HCT116 (cell line): ENCODE data around the gene SEC24C. TPM values are rescaled to one million over a fixed set of nuclear protein-coding genes. Genes with fewer than 3 reads are reported as not detected.
A peak's percentile ranks its signal among the peaks of the same experiment; 100 is the strongest.
"Not testable (repeated sequence)": the region's sequence is repeated elsewhere in the genome, so short reads cannot be mapped to it uniquely, and the experiment has no call there.

Source experiments
- ATAC-seq: fragments of 200-7000 bp; cut with Tn5 transposase; 2 replicates; pipeline ENCODE4 v1.9.1; 2020; ENCODE audit warnings: mild to moderate bottlenecking, moderate library complexity
- BruUV-seq: library from RNA; stranded (reverse); fragments of 400-500 nt; replicated peaks from 2 replicates; lab custom pipeline; 2021; lab: Mats Ljungman, UMichigan
- CTCF ChIA-PET: fragments of 300-600 bp; sonication (Branson Sonifier 250); formaldehyde crosslinking; loops from one replicate; lab custom pipeline; 2021; ENCODE audit warnings: antibody characterized with exemption; lab: Charles Lee
- POLR2A ChIA-PET: fragments of 300-600, 350-600 bp; sonication (Branson Sonifier 250); formaldehyde crosslinking; loops from one replicate; lab custom pipeline; 2021; ENCODE audit warnings: antibody characterized with exemption; lab: Charles Lee
- RAD21 ChIA-PET, 2 experiments: fragments of 300-600 bp; sonication (Branson Sonifier 250); formaldehyde crosslinking; loops; one replicate each; lab custom pipeline; 2023; ENCODE audit warnings: low total read pairs in 2 of 2; ENCODE audit not compliant: uncharacterized antibody in 2 of 2, unreplicated experiment in 2 of 2, low non-redundant PET in 1 of 2; lab: Charles Lee
- DNase-seq: peaks from one replicate; pipeline ENCODE4 v3.0.0-alpha.2; 2010; ENCODE audit warnings: low read depth, low spot score
- H2AFZ ChIP-seq: fragments of 200-600 bp; shearing (Covaris generic), sonication (generic); 2 replicates; pipeline ENCODE4 v1.6.1; 2017; ENCODE audit warnings: low read depth, mixed run types, mixed read lengths, antibody characterized with exemption, low read length; ENCODE audit not compliant: poor library complexity, severe bottlenecking
- H3K27ac ChIP-seq: 2 replicates; pipeline ENCODE4 v1.5.1; 2012; ENCODE audit warnings: low read depth, low read length
- H3K27me3 ChIP-seq: fragments of 200-600 bp; sonication (generic); 2 replicates; pipeline ENCODE4 v1.6.1; 2016; ENCODE audit warnings: mixed run types, low read length, mixed read lengths; ENCODE audit not compliant: insufficient read depth
- H3K36me3 ChIP-seq, 2 experiments: fragments of 200-500 bp in 1 of 2; fragments of 200-600 bp in 1 of 2; sonication (Bioruptor generic) in 1 of 2; sonication (generic) in 1 of 2; 2 replicates each; pipeline versions ENCODE4 v1.5.1 to v1.6.1; 2014 to 2016; ENCODE audit warnings: low read length in 2 of 2, inconsistent platforms in 1 of 2, mixed read lengths in 1 of 2, mixed run types in 1 of 2; ENCODE audit not compliant: insufficient read depth in 2 of 2, control insufficient read depth in 1 of 2
- H3K4me1 ChIP-seq, 2 experiments: fragments of 200-600 bp in 1 of 2; sonication (generic) in 1 of 2; 2 replicates each; pipeline versions ENCODE4 v1.5.1 to v1.6.1; 2012 to 2017; ENCODE audit warnings: low read length in 2 of 2, inconsistent platforms in 1 of 2, mild to moderate bottlenecking in 1 of 2, mixed read lengths in 1 of 2, mixed run types in 1 of 2, moderate library complexity in 1 of 2; ENCODE audit not compliant: insufficient read depth in 2 of 2, control insufficient read depth in 1 of 2
- H3K4me2 ChIP-seq: fragments of 200-600 bp; sonication (generic); 2 replicates; pipeline ENCODE4 v1.6.1; 2017; ENCODE audit warnings: mixed run types, low read length, mixed read lengths
- H3K4me3 ChIP-seq, 2 experiments: fragments of 200-600 bp in 1 of 2; sonication (generic) in 1 of 2; replicated peaks in 1 of 2; 2 replicates each; pipeline ENCODE4 v1.5.1; 2011 to 2016; ENCODE audit warnings: low read length in 2 of 2, control low read depth in 1 of 2, low read depth in 1 of 2, mild to moderate bottlenecking in 1 of 2, mixed read lengths in 1 of 2, mixed run types in 1 of 2
- H3K79me2 ChIP-seq: fragments of 200-600 bp; sonication (generic); 2 replicates; pipeline ENCODE4 v1.6.1; 2017; ENCODE audit warnings: mild to moderate bottlenecking, mixed run types, low read length, moderate library complexity, mixed read lengths; ENCODE audit not compliant: insufficient read depth
- H3K9ac ChIP-seq: fragments of 200-600 bp; sonication (generic); 2 replicates; pipeline ENCODE4 v1.6.1; 2016; ENCODE audit warnings: low read length, mixed read lengths
- H3K9me2 ChIP-seq: fragments of 200-600 bp; sonication (generic), shearing (Covaris generic); 2 replicates; pipeline ENCODE4 v1.6.1; 2017; ENCODE audit warnings: mixed run types, mild to moderate bottlenecking, moderate library complexity; ENCODE audit not compliant: insufficient read depth
- H3K9me3 ChIP-seq, 2 experiments: fragments of 200-500 bp in 1 of 2; fragments of 200-600 bp in 1 of 2; sonication (Bioruptor generic) in 1 of 2; sonication (generic) in 1 of 2; 2 replicates each; pipeline ENCODE4 v1.6.1; 2014 to 2017; ENCODE audit warnings: low read length in 2 of 2, mixed read lengths in 2 of 2, inconsistent platforms in 1 of 2, low read depth in 1 of 2, mild to moderate bottlenecking in 1 of 2, mixed run types in 1 of 2, moderate library complexity in 1 of 2; ENCODE audit not compliant: control insufficient read depth in 1 of 2, insufficient read depth in 1 of 2
- H4K20me1 ChIP-seq: fragments of 200-600 bp; sonication (generic), shearing (Covaris generic); 2 replicates; pipeline ENCODE4 v1.6.1; 2017; ENCODE audit warnings: mixed run types, mild to moderate bottlenecking, moderate library complexity; ENCODE audit not compliant: insufficient read depth
- intact Hi-C: fragments of 100-400 bp; cut with micrococcal nuclease; formaldehyde crosslinking; loops from 2 replicates; pipeline ENCODE4 v1.10.0; 2022
- total RNA-seq: library from RNA; stranded (reverse); gene quantifications from one replicate; pipeline ENCODE4 v1.2.1, GENCODE V29; 2021; ENCODE audit not compliant: unreplicated experiment

The SEC24C gene
- total RNA-seq, 1 experiment from 2014 or later, result 60.9 TPM

DNA sequence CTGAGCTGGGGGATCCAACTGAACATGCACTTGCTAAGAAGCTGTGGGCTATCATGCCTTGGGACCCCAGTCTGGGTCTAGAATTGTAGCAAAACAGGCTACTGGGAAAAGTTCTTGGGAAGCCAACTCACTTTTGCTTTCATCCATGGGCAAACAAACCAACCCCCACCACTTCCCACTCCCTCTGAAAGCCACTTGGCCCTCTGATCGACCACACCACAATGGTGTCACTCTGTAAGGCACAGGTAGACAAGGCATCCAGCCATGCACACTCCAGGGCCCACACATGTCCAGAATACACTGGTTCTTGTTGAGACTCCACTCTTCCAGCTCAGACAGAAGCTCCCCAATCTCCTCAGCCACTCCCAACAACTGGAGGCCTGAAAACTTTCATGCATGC lies 36.0 kb upstream of the SEC24C start:
- POLR2A ChIA-PET, ATAC-seq, RAD21 ChIA-PET: not testable (repeated sequence)

DNA sequence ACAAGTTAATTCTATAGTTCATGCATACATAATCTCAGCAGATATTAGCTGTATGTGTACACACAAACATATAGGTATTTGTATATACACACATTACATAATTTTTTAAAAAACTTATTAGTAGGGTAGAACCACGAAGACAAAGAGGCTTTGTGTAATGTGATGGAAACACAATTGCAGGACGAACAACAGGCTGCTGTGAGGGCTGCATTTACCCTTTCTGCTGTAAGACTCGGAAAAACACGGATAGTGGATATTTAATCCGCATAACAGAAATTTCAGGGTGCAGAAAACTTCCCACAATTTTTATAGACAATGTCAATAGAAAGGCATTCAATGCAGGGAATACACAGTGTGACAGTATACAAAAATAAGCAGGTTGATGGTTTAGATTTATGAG lies 32.5 kb upstream of the SEC24C start:
- H3K4me3 ChIP-seq, intact Hi-C loops, BruUV-seq: not testable (repeated sequence)

More for the DNA sequence above, 36.0 kb upstream of the SEC24C start:
- H3K9me2 ChIP-seq, H3K9me3 ChIP-seq, H3K4me1 ChIP-seq, BruUV-seq, H3K9ac ChIP-seq, H2AFZ ChIP-seq, H3K79me2 ChIP-seq, H4K20me1 ChIP-seq, H3K27ac ChIP-seq, DNase-seq, intact Hi-C loops, CTCF ChIA-PET, H3K4me2 ChIP-seq, H3K27me3 ChIP-seq, H3K36me3 ChIP-seq, H3K4me3 ChIP-seq: not testable (repeated sequence)

DNA sequence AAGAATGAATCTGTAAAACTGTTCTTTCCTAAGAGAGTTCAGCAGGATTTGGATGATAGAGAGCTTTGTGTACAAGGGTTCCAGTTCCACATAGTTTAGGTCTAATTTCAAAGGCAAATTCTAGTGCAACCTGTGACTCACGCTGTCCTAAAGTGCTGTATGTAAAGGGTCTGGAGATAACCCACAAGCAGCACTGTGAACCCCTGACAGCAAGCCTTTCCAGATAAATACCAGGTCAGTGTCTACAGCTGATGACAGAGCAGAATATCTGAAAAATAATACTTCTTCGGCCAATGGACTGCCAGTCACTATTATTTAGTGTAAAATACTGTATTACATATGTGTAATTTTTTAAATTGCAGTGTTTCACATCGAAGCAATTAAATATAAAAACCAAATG lies 30.3 kb upstream of the SEC24C start:
- H3K9ac ChIP-seq, H3K27me3 ChIP-seq, H3K4me3 ChIP-seq, H2AFZ ChIP-seq, H3K4me2 ChIP-seq, H3K4me1 ChIP-seq, intact Hi-C loops, RAD21 ChIA-PET, H3K9me2 ChIP-seq, H3K79me2 ChIP-seq, CTCF ChIA-PET, ATAC-seq, DNase-seq, H4K20me1 ChIP-seq, H3K9me3 ChIP-seq, H3K27ac ChIP-seq, POLR2A ChIA-PET: not testable (repeated sequence)
- BruUV-seq, result TSS peak; percentile 3
- peaks cover 14 to 26% of the 10 kb centered on the region in 2 experiments for H3K36me3 ChIP-seq

More for the DNA sequence above, 32.5 kb upstream of the SEC24C start:
- H3K4me2 ChIP-seq, H3K4me1 ChIP-seq, H3K27me3 ChIP-seq, RAD21 ChIA-PET, CTCF ChIA-PET, H3K27ac ChIP-seq, POLR2A ChIA-PET, H3K9me3 ChIP-seq, H3K9ac ChIP-seq, ATAC-seq, H4K20me1 ChIP-seq, H2AFZ ChIP-seq, H3K79me2 ChIP-seq, H3K36me3 ChIP-seq, H3K9me2 ChIP-seq, DNase-seq: not testable (repeated sequence)

DNA sequence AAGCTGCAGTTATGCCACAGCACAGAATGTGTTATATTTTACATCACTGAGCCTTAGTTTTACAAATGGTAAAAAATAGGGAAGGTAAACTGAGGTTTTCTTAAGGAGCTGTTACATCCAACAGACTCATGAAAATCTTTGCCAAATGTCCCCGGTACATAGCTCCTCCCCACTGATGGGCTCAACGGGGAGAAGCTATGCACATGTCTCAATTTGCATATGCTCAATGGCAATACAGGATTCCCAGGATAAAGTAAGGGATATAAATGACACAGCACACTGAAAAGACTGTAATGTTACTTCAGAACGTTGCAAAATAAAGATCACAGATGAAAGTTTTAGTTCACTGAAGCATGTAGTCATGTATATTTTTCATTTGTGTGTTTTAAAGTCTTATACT lies 29.7 kb upstream of the SEC24C start:
- intact Hi-C loops, H2AFZ ChIP-seq, H3K9ac ChIP-seq, BruUV-seq, H3K27me3 ChIP-seq, H3K4me1 ChIP-seq, H3K27ac ChIP-seq, H3K4me3 ChIP-seq, POLR2A ChIA-PET, H3K4me2 ChIP-seq, H3K79me2 ChIP-seq, ATAC-seq, RAD21 ChIA-PET, H3K9me2 ChIP-seq, H3K9me3 ChIP-seq, DNase-seq, CTCF ChIA-PET, H4K20me1 ChIP-seq: not testable (repeated sequence)
- peaks cover 14 to 26% of the 10 kb centered on the region in 2 experiments for H3K36me3 ChIP-seq
